Stimulated activated effector memory CD8-positive, alpha-beta T cell treated with anti-CD3 and anti-CD28 coated beads, Interleukin-12 subunit alpha, Interleukin-12 subunit beta, amount 100 ng/mL, for 72 hours (primary cell): ENCODE results near the gene ZNF335.
"Not testable (repeated sequence)": the region's sequence is repeated elsewhere in the genome, so short reads cannot be mapped to it uniquely, and the experiment has no call there.

Source experiments
- ATAC-seq: fragments of 150-1000 bp; cut with Tn5 transposase; 2 replicates; pipeline ENCODE4 v1.10.0; 2021
- DNase-seq, 2 donors: peaks; one replicate each; pipeline ENCODE4 v3.0.0; 2021 to 2022; ENCODE audit warnings: low spot score in 2 of 2
- H3K27ac Mint-ChIP-seq: one replicate; pipeline ENCODE4 v1.8.0; 2022; ENCODE audit warnings: mild to moderate bottlenecking, mixed read lengths
- H3K36me3 Mint-ChIP-seq: one replicate; pipeline ENCODE4 v1.8.0; 2022; ENCODE audit warnings: mild to moderate bottlenecking, mixed read lengths
- H3K4me1 Mint-ChIP-seq: one replicate; pipeline ENCODE4 v1.8.0; 2022; ENCODE audit warnings: mixed read lengths
- H3K4me3 Mint-ChIP-seq: one replicate; pipeline ENCODE4 v1.8.0; 2022; ENCODE audit warnings: mild to moderate bottlenecking, mixed read lengths
- H3K9me3 Mint-ChIP-seq: one replicate; pipeline ENCODE4 v1.8.0; 2022; ENCODE audit warnings: mixed read lengths

Gene ZNF335

DNA sequence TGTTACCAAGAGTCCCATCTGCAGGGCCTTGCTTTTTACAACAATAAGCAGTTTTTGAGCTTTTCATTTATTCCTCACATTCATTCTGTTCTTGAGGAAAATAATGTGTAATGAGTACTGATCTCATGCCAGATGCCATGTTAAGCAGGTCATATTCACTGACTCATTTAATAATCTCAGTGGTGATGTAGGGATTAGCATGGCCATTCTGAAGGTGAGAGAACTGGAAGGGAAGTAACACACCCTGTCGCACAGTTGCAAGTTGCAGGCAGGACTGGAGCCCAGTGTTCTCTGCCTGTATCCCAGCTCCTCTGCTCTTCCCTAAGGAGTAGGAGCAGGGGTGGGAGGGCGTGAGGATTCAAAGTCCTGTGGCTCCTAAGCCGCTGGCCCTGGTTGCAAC is 31.9 kb downstream of the ZNF335 start:
- Mint-ChIP-seq H3K27ac (peak overlapping the region; percentile 94), H3K4me3 (no peak overlapping the region), H3K36me3 (peaks cover 94% of the 10 kb centered on the region), H3K9me3 (no peaks in the 10 kb centered on the region), H3K4me1 (peaks cover 45% of the 10 kb centered on the region)
- DNase-seq (no peak), ATAC-seq (no peak)

DNA sequence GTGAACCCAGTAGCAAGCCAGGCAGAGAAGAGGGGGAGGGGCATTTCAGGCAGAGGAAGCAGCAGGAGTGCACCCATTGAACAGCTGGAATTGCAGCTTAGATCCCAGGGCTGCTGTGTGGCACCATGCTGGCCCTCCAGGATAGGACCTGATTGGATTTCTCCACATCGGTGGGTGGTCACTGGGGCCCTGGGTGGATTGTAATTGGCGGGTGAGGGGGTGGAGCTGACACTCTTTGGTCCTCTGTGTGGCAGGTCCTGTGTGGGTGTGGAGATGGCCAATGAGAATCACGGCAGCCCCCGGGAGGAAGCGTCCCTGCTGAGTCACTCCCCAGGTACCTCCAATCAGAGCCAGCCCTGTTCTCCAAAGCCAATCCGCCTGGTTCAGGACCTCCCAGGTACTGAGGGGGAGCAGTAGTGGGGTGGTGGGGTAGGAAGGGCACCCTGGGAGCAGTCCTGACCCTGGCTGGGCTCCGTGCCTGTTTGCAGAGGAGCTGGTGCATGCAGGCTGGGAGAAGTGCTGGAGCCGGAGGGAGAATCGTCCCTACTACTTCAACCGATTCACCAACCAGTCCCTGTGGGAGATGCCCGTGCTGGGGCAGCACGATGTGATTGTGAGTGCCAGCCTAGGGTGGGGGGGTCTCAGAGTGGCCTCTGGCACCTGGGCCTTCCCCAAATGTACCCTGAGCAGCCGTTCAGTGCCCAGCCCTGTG is 33.1 kb downstream of the ZNF335 start:
- peaks cover 94% of the 10 kb centered on the region for H3K36me3 Mint-ChIP-seq
- H3K27ac Mint-ChIP-seq: peak overlapping the region; percentile 94
- peaks cover 33% of the 10 kb centered on the region for H3K4me1 Mint-ChIP-seq
- DNase-seq (no peak), ATAC-seq (no peak)
- H3K4me3 Mint-ChIP-seq: no peak overlapping the region
- no peaks in the 10 kb centered on the region for H3K9me3 Mint-ChIP-seq

DNA sequence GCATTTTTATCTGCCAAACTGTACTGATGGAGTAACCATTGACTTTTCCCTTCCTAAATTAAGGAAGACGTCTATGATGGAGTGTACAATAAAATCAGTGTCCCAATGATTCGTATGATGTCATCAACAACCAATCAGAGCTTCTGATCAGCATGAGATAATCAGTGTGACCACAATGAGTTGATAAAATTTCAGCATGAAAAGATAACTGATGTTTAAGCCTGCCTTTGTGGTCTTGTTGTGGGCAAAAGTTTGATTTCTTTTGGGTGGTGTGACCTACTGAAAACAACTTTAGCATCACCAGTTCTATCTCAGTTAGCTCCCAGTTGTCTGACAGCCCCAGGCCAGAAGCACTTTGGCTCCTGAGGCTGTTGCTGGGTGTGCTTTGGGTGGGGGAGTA is 34.2 kb downstream of the ZNF335 start:
- Mint-ChIP-seq H3K9me3 (no peaks in the 10 kb centered on the region), H3K27ac (peak overlapping the region; percentile 94), H3K36me3 (peaks cover 86% of the 10 kb centered on the region), H3K4me1 (peaks cover 26% of the 10 kb centered on the region), H3K4me3 (peak overlapping the region; percentile 98)
- DNase-seq: no peak
- ATAC-seq: no peak

DNA sequence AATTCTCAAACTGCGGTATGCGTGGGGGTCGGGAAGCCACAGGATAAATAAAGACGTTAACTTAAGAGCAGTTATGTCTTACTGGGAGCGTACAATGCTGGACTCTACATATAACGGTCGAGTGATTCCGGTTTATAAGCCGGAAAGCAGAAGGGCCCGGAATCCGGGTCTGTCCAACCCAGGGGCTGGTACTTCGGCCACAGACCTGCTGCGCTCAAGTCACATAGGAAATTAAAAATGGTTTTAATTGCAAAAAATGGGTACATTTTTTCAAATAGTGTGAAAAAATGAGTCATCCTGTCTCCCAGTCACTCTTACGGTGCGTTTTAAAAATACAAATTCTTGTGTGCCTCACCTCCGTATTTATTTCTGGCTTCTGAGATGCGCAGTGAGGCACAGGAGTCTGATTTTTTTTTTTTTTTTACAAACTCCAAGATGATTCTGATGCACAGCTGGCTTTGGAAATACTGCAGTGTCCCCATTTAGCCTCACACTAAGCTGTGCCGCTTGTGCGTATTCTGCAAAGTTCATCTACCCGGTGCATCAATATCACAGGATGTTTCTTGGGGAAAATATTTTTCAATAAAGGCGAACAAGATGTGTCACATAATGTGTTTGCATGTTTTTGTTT is 36.5 kb downstream of the ZNF335 start:
- ATAC-seq (peak; percentile 1), DNase-seq (no peak)
- Mint-ChIP-seq H3K9me3 (no peaks in the 10 kb centered on the region), H3K4me3 (peak overlapping the region; percentile 98), H3K4me1 (peaks cover 26% of the 10 kb centered on the region), H3K27ac (peak overlapping the region; percentile 99), H3K36me3 (peaks cover 63% of the 10 kb centered on the region)

DNA sequence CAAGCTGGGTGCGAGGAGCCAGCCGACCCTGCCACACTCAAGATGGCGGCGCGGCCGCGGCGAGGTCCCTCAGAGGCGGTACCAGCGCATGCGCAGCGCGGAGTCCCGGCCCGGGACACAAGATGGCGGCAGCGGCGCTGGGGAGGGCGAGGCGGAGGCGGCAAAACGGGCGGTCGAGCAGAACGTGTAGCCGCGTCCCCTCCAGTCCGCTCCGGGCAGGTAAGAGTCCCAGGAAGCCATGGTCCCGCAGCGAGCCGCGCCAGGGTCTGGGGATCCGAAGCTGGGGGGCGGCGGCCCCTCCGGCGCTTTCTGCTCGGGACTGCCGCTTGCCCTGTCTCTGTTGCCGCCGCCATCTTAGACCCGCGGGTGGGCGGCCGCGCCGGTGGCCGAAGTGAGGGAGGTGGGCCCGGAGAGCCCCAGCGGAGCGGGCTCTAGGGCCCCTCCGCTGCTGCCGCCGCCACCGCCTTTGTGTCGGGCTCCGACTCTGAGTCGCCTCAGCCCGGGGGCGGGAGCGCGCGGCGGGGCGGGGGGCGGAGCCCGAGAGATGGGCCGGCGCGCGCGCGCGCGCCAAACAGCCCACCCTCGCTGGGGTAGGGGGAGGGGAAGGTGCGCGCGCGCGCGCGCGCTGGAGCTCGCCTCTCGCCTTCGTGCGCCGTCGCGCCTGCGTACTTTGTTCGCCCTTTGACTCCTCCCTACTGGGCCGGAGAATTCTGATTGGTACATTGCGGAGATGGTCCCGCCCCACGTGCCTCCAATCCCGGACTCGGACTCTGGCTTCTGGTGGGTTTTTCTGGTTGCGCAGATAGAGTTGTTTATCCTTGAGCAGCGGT is 37.2 kb downstream of the ZNF335 start, which contains the start of gene PCIF1:
PCIF1 (plus strand) TSS at position 98 of the 830 bp plus-strand sequence. CDS start 4,317 bp downstream, outside the sequence.
- Mint-ChIP-seq H3K36me3 (peaks cover 56% of the 10 kb centered on the region), H3K4me1 (peaks cover 26% of the 10 kb centered on the region), H3K4me3 (peak within 1 kb of the TSS; percentile 98), H3K9me3 (no peaks in the 10 kb centered on the region), H3K27ac (peak within 1 kb of the TSS; percentile 99)
- DNase-seq (peak; percentile 98 to 99), ATAC-seq (peak; percentile 85)

DNA sequence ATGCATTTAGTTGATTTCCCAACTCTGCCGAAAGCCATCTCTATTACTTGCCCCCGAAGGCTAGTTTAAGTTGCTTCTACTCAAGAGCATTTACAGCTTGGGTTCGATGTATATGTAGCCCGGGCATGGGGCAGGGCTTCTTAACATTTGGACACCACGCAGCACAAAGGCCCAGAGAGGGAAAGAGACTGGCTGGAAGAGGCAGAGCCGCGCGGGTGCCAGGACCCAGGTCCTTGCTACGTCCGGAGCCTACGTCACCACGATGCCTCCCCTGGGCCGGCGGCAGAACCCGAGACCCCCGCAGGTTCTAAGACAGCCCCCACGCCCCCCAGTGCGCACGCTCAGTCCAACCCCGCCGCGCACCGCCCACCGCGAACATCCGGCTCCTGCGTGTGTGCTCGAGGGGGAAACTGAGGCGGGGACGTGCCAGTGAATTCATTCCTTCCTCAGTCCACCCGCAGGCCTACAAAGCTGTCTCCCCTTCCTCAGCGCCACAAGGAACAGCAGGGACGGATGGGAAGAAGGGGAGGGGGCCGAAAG is 37.9 kb downstream of the ZNF335 start:
- peak; percentile 31 for ATAC-seq
- Mint-ChIP-seq H3K4me3 (peak overlapping the region; percentile 98), H3K4me1 (peaks cover 26% of the 10 kb centered on the region), H3K36me3 (peaks cover 49% of the 10 kb centered on the region), H3K9me3 (no peaks in the 10 kb centered on the region), H3K27ac (peak overlapping the region; percentile 99)
- no peak for DNase-seq

DNA sequence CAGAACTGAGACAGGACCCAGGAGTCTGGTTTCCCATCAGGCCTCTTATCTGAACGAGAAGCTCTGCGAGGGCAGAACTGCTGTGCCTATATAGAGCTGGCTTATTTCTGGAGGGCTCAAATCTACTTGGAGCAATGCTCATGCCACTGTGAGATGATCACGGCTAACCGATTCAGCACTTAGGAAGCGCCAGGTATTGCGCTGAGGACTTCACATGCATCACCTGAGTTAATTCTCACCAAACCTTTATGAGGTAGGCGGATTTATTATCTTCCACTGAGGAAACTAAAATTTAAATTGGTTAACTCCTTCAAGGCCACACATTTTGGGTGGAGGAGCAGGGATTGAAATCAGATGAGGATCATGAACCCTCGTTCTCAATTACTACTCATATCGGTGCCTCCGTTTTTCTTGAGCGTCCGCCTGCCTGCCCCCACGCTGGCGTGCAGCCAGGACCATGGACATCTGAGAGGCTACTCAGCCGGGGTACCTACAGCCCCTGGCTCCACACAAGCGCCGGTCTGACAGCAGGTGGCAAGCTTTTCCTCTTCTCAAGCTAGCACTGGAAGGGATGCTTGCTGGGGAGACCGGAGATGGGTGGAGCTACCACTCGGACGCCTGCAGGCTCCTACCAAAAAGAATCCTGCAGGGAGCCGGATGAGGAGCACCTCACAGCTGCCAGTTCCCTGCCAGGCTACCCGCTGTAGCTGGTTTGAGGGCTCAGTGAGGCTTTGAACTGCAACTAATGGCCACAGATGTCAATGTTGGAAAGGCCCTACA is 38.5 kb downstream of the ZNF335 start:
- peaks cover 43% of the 10 kb centered on the region for H3K36me3 Mint-ChIP-seq
- H3K9me3 Mint-ChIP-seq: no peaks in the 10 kb centered on the region
- H3K4me1 Mint-ChIP-seq: peaks cover 21% of the 10 kb centered on the region
- H3K4me3 Mint-ChIP-seq: peak overlapping the region; percentile 98
- H3K27ac Mint-ChIP-seq: peak overlapping the region; percentile 99
- peak; percentile 20 for ATAC-seq
- peak; percentile 35 to 80 for DNase-seq

DNA sequence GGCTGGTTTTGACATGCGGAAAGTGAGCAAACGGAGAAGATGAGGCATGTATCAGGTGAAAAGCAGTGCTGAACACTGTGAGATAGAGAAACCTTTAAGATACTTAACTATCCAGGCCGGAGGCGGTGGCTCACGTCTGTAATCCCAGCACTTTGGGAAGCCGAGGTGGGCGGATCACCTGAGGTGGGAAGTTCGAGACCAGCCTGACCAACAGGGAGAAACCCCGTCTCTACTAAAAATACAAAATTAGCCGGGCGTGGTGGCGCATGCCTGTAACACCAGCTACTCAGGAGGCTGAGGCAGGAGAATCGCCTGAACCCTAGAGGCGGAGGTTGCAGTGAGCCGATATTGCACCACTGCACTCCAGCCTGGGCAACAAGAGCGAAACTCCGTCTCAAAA is 40.3 kb downstream of the ZNF335 start:
- ATAC-seq, DNase-seq, H3K9me3 Mint-ChIP-seq, H3K4me1 Mint-ChIP-seq, H3K4me3 Mint-ChIP-seq, H3K27ac Mint-ChIP-seq: not testable (repeated sequence)
- peaks cover 25% of the 10 kb centered on the region for H3K36me3 Mint-ChIP-seq

DNA sequence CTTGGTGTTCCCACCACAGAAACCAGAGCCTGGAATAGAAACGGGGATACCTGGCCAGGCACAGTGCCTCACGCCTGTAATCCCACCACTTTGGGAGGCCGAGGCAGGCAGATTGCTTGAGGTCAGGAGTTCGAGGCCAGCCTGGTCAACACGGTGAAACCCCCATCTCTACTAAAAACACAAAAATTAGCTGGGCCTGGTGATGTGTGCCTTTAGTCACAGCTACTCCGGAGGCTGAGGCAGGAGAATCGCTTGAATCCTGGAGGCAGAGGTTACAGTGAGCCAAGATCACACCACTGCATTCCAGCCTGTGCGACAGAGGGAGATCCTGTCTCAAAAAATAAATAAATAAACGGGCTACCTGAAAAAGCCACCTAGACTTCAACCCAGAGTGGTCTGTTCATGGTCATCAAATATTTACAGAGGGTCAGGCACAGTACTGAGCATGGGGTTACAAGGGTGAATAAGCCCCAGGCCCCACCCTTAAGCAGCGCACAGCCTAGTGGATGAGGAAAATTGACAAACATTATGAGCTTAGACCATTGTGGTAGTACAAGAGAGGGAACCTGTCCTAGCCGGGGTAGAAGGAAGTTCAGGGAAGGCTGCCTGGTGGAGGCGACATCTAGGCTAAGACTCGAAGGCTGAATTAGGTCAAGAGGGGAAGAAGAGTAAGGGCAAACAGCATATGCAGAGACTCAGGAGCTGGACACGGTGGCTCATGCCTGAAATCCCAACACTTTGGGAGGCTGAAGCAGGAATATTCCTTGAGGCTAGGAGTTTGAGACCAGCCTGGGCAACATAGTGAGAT is 44.7 kb downstream of the ZNF335 start:
- Mint-ChIP-seq H3K9me3 (no peaks in the 10 kb centered on the region), H3K4me3 (no peak overlapping the region), H3K27ac (peak overlapping the region; percentile 50), H3K4me1 (no peaks in the 10 kb centered on the region), H3K36me3 (no peaks in the 10 kb centered on the region)
- DNase-seq (no peak), ATAC-seq (no peak)

DNA sequence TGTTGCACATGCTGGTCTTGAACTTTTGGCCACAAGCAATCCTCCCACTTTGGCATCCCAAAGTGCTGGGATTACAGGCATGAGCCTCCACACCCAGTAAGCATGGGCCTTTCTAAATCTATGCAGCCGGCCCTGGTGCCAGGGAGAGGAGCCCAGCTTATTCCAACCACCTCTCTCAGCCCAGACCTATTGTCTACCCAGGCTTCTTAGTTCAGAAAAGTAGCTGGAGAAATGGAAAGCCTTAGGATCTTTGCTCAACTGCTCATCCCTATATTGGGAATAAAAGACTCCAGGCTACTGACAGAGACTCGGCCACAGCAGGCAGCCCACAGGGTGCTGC is 45.3 kb downstream of the ZNF335 start:
- H3K4me3 Mint-ChIP-seq: no peak overlapping the region
- no peak for ATAC-seq
- DNase-seq: no peak
- H3K36me3 Mint-ChIP-seq: no peaks in the 10 kb centered on the region
- no peak overlapping the region for H3K27ac Mint-ChIP-seq
- H3K4me1 Mint-ChIP-seq: peaks cover 3% of the 10 kb centered on the region
- H3K9me3 Mint-ChIP-seq: no peaks in the 10 kb centered on the region

DNA sequence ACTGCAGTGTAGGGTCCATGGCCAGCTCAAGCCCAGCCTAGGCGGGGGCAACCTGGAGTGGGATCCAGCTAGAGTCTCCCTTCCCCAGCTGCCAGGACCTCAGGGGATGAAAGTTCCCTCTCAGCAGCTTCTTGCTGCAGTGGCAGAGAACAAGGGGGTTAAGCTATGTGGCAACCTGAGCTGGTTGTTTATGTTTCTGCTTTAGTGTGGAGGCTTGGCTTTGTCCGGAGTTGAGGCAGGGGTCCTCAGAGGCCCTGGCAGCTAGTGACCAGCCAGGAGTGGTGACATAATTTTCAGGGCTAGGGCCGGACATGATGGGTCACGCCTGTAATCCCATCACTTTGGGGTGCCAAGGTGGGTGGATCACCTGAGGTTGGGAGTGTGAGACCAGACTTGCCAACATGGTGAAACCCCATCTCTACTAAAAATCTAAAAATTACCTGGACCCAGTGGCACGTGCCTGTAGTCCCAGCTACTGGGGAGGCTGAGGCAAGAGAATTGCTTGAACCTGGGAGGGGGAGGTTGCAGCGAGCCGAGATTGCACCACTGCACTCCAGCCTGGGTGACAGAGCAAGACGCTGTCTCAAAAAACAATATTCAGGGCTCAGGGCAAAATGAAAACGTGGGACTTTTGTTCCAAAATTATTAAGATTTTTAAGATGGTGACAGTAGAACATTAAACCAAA is 46.0 kb downstream of the ZNF335 start:
- no peak overlapping the region for H3K4me3 Mint-ChIP-seq
- H3K27ac Mint-ChIP-seq: peak overlapping the region; percentile 26
- H3K4me1 Mint-ChIP-seq: peaks cover 6% of the 10 kb centered on the region
- H3K36me3 Mint-ChIP-seq: no peaks in the 10 kb centered on the region
- DNase-seq (no peak), ATAC-seq (no peak)
- H3K9me3 Mint-ChIP-seq: no peaks in the 10 kb centered on the region

DNA sequence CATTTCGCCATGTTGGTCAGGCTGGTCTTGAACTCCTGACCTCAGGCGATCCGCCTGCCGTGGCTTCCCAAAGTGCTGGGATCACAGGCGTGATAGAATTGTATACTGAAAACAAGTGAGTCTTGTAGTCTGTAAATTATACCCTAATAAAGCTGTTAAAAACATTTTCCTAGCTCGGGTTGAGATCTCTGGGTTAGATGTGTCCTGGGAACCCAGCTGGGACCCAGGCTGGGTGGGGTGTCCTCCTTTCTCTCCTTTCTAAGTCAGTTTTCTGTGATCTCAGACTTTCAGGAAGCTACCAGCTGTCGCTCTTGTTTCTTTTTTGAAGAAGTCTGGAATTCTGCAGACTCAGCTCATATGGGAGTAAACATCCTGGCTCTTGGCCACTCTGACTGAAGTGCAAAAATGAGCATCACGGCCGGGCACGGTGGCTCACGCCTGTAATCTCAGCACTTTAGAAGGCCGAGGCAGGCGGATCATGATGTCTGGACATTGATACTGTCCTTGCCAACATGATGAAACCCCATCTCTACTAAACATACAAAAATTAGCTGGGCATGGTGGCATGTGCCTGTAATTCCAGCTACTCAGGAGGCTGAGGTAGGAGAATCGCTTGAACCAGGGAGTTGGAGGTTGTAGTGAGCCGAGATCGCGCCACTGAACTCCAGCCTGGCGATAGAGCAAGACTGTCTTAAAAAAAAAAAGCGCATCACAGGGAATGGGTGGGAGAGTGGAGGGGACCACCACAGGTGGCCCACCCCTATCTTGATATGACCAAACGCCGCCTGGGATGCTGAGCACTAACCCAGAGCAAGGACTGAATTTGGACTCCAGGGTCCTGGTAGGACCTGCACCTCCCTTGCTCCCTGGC is 47.4 kb downstream of the ZNF335 start:
- Mint-ChIP-seq H3K4me3 (no peak overlapping the region), H3K36me3 (no peaks in the 10 kb centered on the region), H3K9me3 (no peaks in the 10 kb centered on the region), H3K4me1 (peaks cover 6% of the 10 kb centered on the region), H3K27ac (peak overlapping the region; percentile 26)
- no peak for DNase-seq
- ATAC-seq: no peak
